ENCODE results near the gene LMBRD1.

DNA sequence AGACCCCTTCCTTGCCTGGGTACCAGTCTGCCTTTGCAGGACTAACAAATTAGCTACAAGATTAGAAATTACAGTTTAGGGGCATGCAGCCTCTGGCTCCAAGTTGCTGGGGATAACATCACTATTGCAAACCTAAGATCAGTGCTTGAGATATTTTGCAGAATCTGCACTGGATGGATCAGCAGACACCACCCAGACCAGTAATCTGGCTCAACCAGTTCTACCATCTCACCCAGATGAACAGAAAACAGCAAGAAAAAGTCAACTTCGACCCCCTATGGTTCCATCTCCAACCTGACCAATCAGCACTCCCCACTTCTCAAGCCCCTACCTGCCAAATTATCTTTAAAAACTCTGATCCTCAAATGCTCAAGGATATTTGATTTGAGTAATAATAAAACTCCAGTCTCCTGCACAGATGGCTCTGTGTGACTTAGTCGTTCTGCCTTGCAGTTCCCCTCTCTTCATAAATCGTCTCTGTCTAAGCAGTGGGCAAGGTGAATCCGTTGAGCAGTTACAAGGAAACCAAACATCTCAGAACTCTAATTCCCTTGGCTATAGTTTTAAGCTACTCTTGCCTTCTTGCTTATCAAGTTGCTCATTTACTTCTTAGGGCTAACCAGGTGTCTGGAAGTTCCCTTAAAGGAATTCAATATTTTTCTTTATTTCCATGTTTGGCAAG, 16.1 kb upstream of the LMBRD1 start:
- TF ChIP-seq GATA2 (IDR thresholded peaks at IDR 0.05; ENCODE audit: low read depth, low read length) (no peak), GATA3 (IDR thresholded peaks at IDR 0.05; ENCODE audit: low read depth, low read length) (no peak)

Measured in SH-SY5Y (cell line).